Hematopoietic multipotent progenitor cell treated with erythropoietin and hydrocortisone succinate and interleukin-3 and kit ligand, for 15 days (in vitro differentiated cells): ENCODE data around the gene TAS1R2.
"Not testable (repeated sequence)": the region's sequence is repeated elsewhere in the genome, so short reads cannot be mapped to it uniquely, and the experiment has no call there.

Experiments
- DNase-seq: peaks from one replicate; pipeline ENCODE4 v3.0.0-alpha.2; 2015; ENCODE audit warnings: low spot score

The TAS1R2 gene

GRCh38 chr1:18868801-18869424, 9.5 kb upstream of the TAS1R2 start:
- DNase-seq, result no peak

- no peak for DNase-seq
Measured at GRCh38 chr1:18868354-18868753, 8.9 kb upstream of the TAS1R2 start.

- no peak for DNase-seq
Measured at GRCh38 chr1:18866846-18867245, 7.4 kb upstream of the TAS1R2 start.

- no peak for DNase-seq
Measured at GRCh38 chr1:18866314-18866713, 6.9 kb upstream of the TAS1R2 start.

- no peak for DNase-seq
Measured at GRCh38 chr1:18865176-18865575, 5.7 kb upstream of the TAS1R2 start.

GRCh38 chr1:18861590-18861989, 2.1 kb upstream of the TAS1R2 start:
- no peak for DNase-seq

- DNase-seq, result no peak
Measured at GRCh38 chr1:18861082-18861481, 1.6 kb upstream of the TAS1R2 start.

- DNase-seq, result no peak
Measured at GRCh38 chr1:18858070-18858688, 1.3 kb downstream of the TAS1R2 start.

- DNase-seq, result no peak
Measured at GRCh38 chr1:18856435-18856834, 3.0 kb downstream of the TAS1R2 start.

GRCh38 chr1:18855573-18855972, 3.9 kb downstream of the TAS1R2 start:
- no peak for DNase-seq

- no peak for DNase-seq
Measured at GRCh38 chr1:18854331-18855025, 5.0 kb downstream of the TAS1R2 start.

GRCh38 chr1:18852501-18852900, 7.0 kb downstream of the TAS1R2 start:
- no peak for DNase-seq

GRCh38 chr1:18849261-18849711, 10.2 kb downstream of the TAS1R2 start:
- no peak for DNase-seq

GRCh38 chr1:18847723-18848122, 11.7 kb downstream of the TAS1R2 start:
- not testable (repeated sequence) for DNase-seq

GRCh38 chr1:18840145-18840544, 19.3 kb downstream of the TAS1R2 start:
- no peak for DNase-seq

- no peak for DNase-seq
Measured at GRCh38 chr1:18836654-18837053, 22.8 kb downstream of the TAS1R2 start.

GRCh38 chr1:18832319-18832718, 27.1 kb downstream of the TAS1R2 start:
- DNase-seq, result not testable (repeated sequence)

GRCh38 chr1:18831656-18832055, 27.8 kb downstream of the TAS1R2 start:
- DNase-seq, result no peak

GRCh38 chr1:18830596-18830995, 28.9 kb downstream of the TAS1R2 start:
- no peak for DNase-seq

- DNase-seq, result no peak
Measured at GRCh38 chr1:18829671-18830070, 29.8 kb downstream of the TAS1R2 start.

GRCh38 chr1:18828224-18828623, 31.2 kb downstream of the TAS1R2 start:
- DNase-seq, result no peak

GRCh38 chr1:18823438-18823837, 36.0 kb downstream of the TAS1R2 start:
- DNase-seq, result no peak
